Islet precursor cell (in vitro differentiated cells): ENCODE results near the gene ZNF326.
A peak's percentile ranks its signal among the peaks of the same experiment; 100 is the strongest.
"Not testable (repeated sequence)": the region's sequence is repeated elsewhere in the genome, so short reads cannot be mapped to it uniquely, and the experiment has no call there.

Experiments used
- DNase-seq: peaks from one replicate; pipeline ENCODE4 v3.0.0-alpha.2; 2018

The ZNF326 gene

DNA sequence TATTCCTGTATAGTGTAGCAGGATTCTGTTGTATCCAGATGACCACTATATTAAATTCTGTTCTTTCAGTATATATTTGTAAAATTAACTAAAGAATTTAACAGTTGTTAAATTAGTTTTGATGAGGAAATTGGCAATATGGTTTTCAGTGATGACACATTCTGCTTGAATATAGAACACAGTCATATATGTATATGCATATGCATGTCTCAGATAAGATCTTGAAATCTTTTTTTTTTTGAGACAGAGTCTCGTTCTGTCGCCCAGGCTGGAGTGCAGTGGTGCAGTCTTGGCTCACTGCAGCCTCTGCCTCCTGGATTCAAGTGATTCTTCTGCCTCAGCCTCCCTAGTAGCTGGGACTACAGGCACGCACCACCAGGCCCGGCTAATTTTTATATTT lies 2.2 kb downstream of the ZNF326 start:
- not testable (repeated sequence) for DNase-seq

DNA sequence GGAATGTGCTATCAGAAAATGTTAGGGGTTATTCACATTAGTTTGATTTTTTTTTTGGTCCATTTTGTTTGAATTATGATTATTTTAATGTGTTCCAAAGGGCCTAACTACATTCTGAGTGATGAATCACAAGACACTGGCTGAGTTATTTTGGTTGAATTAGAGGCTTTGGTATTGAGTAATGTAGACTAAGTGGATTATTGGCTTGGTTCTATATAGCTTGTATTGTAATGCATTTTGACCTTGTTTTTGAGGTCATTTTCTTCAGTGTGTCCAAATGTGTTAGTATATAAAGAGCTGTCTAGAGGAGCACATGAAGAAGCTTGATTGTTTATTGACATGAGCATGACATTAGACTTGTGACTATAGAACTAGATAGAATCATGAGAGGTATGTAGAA lies 3.4 kb downstream of the ZNF326 start:
- DNase-seq, result no peak

DNA sequence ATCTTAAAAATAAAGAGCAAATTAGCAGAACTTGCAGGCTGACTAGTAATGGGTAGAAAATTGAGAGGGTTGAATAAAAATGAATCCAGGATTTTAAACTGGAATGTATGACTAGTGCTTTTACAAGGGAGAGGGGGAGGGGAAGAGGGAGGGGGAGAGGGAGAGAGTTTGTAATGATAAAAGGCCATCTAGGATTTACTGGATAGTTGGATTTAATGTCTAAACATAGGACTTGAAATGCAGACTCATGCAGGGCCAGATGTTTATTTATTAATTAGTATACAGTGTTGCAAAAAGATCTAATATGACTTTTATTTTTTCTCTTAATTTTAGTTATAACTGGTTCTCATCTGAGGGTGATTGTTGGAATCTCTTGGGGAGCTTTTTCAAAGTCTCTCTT lies 4.3 kb downstream of the ZNF326 start:
- DNase-seq, result no peak

- DNase-seq, result no peak
Observed at GRCh38 chr1:89999628-90000027, 4.7 kb downstream of the ZNF326 start.

GRCh38 chr1:90000934-90001676 lies 6.2 kb downstream of the ZNF326 start:
- no peak for DNase-seq

DNA sequence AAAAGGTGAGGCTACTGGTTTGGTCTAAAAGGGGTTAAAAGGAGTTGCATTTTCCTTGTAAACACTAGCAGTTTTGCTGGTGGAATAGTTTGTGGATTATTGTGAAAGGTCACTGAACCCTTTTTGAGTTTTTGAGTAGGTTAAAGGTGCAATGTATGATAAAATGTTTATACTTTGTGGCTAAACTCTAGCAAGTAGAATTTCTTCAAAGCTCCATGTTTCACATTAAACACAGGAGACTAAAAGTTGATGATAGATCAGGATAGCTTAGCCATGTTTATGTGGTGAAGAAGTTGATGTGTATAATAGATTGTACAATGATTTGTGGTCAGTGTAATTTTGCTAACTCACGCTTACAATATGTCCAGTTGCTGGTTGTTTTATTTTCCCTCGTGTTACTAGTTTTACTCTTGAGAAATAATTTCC lies 13.1 kb downstream of the ZNF326 start:
- DNase-seq, result no peak

DNA sequence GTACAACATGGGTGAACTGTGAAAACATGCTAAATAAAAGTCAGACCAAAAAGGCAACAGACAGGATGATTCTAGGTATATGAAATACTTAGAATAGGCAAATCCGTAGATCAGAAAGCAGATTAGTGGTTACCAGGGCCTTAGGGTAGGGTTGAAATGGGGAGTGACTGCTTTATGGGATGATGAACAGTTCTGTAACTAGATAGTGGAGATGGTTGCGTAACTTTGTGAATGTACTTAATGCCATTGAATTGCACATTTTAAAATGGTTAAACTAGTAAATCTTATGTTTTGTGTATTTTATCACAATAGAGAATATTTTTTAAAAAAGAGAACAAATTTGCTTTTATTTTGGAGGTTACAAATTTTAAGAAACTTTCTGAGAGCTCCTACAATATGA lies 17.4 kb downstream of the ZNF326 start:
- DNase-seq, result no peak

GRCh38 chr1:90023691-90024090 lies 28.8 kb downstream of the ZNF326 start:
- DNase-seq, result no peak

DNA sequence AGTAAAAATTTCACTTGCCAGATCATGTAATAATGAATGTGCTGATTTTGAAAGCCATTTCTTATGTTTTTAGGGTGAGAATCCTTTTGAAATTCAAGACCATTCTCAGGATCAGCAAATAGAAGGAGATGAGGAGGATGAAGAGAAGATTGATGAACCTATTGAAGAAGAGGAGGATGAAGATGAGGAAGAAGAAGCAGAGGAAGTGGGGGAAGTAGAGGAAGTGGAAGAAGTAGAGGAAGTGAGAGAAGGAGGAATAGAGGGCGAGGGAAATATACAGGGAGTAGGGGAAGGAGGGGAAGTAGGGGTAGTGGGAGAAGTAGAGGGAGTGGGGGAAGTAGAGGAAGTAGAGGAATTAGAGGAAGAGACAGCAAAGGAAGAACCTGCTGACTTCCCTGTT lies 32.4 kb downstream of the ZNF326 start:
- no peak for DNase-seq

DNA sequence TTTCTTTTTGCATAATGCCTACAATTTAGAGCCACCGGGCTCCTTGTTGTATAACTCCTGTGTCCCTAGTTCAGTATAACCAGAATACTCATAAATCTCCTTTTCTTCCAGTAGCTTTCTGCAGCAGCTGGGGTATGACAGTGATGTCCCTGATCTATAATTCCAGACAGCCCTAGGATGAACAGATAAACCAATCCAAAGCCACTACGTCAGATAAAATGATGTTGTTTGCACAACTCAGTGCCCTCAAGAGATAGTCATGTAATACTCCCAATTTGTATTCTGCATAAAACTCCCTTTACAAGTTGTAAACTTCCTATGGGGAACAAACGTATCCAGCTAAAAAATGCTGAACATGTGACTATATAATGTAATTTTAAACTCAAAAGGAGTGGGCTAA lies 44.7 kb downstream of the ZNF326 start:
- DNase-seq, result no peak

- DNase-seq, result no peak
Observed at GRCh38 chr1:90043586-90043985, 48.7 kb downstream of the ZNF326 start.

- no peak for DNase-seq
Observed at GRCh38 chr1:90044346-90044745, 49.4 kb downstream of the ZNF326 start.

- DNase-seq, result no peak
Observed at GRCh38 chr1:90045853-90046563, 51.1 kb downstream of the ZNF326 start.

DNA sequence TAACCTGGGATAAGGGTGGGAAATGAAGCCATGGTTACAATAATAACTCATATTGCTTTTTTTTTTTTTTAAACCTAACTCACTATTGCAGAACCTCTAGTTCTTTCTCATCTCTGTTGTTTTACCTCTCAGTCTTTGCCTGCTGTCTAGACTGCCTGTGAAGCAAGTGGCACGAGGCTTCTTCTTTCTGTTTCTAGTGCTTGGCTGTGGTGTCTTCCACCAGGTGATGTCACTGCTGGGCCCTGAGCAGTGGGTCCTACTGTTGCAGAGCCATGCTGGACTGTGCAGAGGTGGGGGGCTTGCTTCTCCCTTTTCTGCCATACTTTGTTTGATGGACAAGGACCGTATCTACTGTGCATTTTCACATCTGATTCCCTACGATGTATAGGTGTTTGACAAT lies 51.7 kb downstream of the ZNF326 start:
- no peak for DNase-seq

DNA sequence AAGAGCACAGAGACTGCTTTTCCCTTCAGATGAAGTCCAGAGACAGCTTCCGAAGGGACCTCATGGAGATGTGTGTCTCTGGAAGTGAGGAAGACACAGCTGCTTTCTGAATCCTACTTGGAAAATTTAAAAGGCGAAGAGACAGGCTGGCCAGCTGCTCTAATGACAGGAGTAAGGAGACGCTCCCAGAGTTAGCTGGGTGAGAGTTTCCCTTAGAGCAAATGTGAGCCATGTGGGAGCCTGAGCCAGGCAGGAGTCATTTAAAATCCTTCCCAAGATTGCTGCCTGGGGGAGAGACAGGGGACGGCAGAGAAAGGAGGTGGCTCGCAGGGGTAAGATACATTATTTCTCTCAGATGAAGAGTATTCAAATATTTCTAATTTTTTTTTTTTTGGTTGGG lies 53.1 kb downstream of the ZNF326 start:
- no peak for DNase-seq

- DNase-seq, result not testable (repeated sequence)
Observed at GRCh38 chr1:90062700-90063643, 68.1 kb downstream of the ZNF326 start.

GRCh38 chr1:90064109-90064508 lies 69.2 kb downstream of the ZNF326 start:
- DNase-seq, result not testable (repeated sequence)

DNA sequence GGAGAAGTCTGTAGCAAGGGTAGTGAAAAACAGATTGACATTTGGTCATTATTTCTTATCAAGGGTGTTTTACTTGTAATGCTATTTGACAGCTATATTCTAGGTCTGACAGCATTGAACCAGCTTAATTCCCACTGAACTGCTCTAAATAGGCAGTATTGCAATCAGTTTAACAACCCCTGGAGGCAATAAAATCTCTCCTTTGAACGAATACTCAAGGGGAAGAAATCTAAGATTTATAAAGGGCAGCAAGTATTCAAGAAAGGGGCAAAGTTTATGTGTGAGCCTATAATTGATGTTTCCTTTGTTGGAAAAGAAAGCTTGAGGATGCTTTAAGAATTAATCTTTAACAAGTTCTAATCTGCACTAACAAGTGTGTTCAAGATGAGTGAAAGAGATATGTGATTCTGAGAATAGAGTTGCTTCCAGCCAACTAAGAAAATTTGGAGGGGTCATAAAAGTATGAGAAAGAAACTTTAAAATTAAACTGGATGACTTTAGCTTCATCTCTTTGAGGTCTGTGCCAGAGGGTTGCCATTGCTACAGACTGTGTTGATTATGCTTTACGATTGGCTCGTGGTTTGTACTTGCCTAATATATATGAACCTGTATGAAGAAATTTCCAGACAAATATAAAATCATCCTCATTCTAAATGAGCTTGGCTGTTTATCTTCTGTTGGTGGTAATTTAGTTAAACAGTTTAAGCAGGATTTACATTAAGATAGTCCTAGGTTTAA lies 72.5 kb downstream of the ZNF326 start:
- DNase-seq, result no peak

GRCh38 chr1:90068611-90069280 lies 73.8 kb downstream of the ZNF326 start:
- DNase-seq, result no peak

- DNase-seq, result no peak
Observed at GRCh38 chr1:90074137-90074536, 79.2 kb downstream of the ZNF326 start.

- peak; percentile 51 for DNase-seq
Observed at GRCh38 chr1:90074566-90074965, 79.7 kb downstream of the ZNF326 start.

DNA sequence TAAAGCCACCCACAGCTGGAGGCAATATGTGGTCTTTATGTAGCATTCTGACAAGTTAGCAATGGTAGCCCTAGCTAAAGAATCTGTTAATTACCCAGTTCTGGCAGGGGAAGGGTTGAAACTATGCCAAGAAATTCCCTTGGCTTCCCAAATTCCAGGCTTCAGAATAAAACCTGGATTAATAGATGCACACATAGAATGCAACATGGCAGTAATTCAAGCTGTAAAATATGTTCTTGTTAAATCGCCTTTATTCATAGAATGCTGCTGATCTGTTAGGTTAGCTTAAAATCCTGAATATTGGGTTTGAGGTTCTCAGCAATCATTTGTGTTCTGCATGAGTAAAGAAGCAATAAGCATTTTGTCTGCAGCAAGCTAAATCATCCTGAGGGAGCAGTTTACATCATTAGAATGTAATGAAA lies 80.1 kb downstream of the ZNF326 start:
- no peak for DNase-seq
